HCT116 (cell line): Measurements from ENCODE around the gene RELCH. TPM values are rescaled to one million over a fixed set of nuclear protein-coding genes. Genes with fewer than 3 reads are reported as not detected.

Experiments
- ATAC-seq: fragments of 200-7000 bp; cut with Tn5 transposase; 2 replicates; pipeline ENCODE4 v1.9.1; 2020; ENCODE audit warnings: mild to moderate bottlenecking, moderate library complexity
- BruUV-seq: library from RNA; stranded (reverse); fragments of 400-500 nt; replicated peaks from 2 replicates; lab custom pipeline; 2021; lab: Mats Ljungman, UMichigan
- CTCF ChIA-PET: fragments of 300-600 bp; sonication (Branson Sonifier 250); formaldehyde crosslinking; loops from one replicate; lab custom pipeline; 2021; ENCODE audit warnings: antibody characterized with exemption; lab: Charles Lee
- POLR2A ChIA-PET: fragments of 300-600, 350-600 bp; sonication (Branson Sonifier 250); formaldehyde crosslinking; loops from one replicate; lab custom pipeline; 2021; ENCODE audit warnings: antibody characterized with exemption; lab: Charles Lee
- RAD21 ChIA-PET, 2 experiments: fragments of 300-600 bp; sonication (Branson Sonifier 250); formaldehyde crosslinking; loops; one replicate each; lab custom pipeline; 2023; ENCODE audit warnings: low total read pairs in 2 of 2; ENCODE audit not compliant: uncharacterized antibody in 2 of 2, unreplicated experiment in 2 of 2, low non-redundant PET in 1 of 2; lab: Charles Lee
- DNase-seq: peaks from one replicate; pipeline ENCODE4 v3.0.0-alpha.2; 2010; ENCODE audit warnings: low read depth, low spot score
- H2AFZ ChIP-seq: fragments of 200-600 bp; shearing (Covaris generic), sonication (generic); 2 replicates; pipeline ENCODE4 v1.6.1; 2017; ENCODE audit warnings: low read depth, mixed run types, mixed read lengths, antibody characterized with exemption, low read length; ENCODE audit not compliant: poor library complexity, severe bottlenecking
- H3K27ac ChIP-seq: 2 replicates; pipeline ENCODE4 v1.5.1; 2012; ENCODE audit warnings: low read depth, low read length
- H3K27me3 ChIP-seq: fragments of 200-600 bp; sonication (generic); 2 replicates; pipeline ENCODE4 v1.6.1; 2016; ENCODE audit warnings: mixed run types, low read length, mixed read lengths; ENCODE audit not compliant: insufficient read depth
- H3K36me3 ChIP-seq, 2 experiments: fragments of 200-500 bp in 1 of 2; fragments of 200-600 bp in 1 of 2; sonication (Bioruptor generic) in 1 of 2; sonication (generic) in 1 of 2; 2 replicates each; pipeline versions ENCODE4 v1.5.1 to v1.6.1; 2014 to 2016; ENCODE audit warnings: low read length in 2 of 2, inconsistent platforms in 1 of 2, mixed read lengths in 1 of 2, mixed run types in 1 of 2; ENCODE audit not compliant: insufficient read depth in 2 of 2, control insufficient read depth in 1 of 2
- H3K4me1 ChIP-seq, 2 experiments: fragments of 200-600 bp in 1 of 2; sonication (generic) in 1 of 2; 2 replicates each; pipeline versions ENCODE4 v1.5.1 to v1.6.1; 2012 to 2017; ENCODE audit warnings: low read length in 2 of 2, inconsistent platforms in 1 of 2, mild to moderate bottlenecking in 1 of 2, mixed read lengths in 1 of 2, mixed run types in 1 of 2, moderate library complexity in 1 of 2; ENCODE audit not compliant: insufficient read depth in 2 of 2, control insufficient read depth in 1 of 2
- H3K4me2 ChIP-seq: fragments of 200-600 bp; sonication (generic); 2 replicates; pipeline ENCODE4 v1.6.1; 2017; ENCODE audit warnings: mixed run types, low read length, mixed read lengths
- H3K4me3 ChIP-seq, 2 experiments: fragments of 200-600 bp in 1 of 2; sonication (generic) in 1 of 2; replicated peaks in 1 of 2; 2 replicates each; pipeline ENCODE4 v1.5.1; 2011 to 2016; ENCODE audit warnings: low read length in 2 of 2, control low read depth in 1 of 2, low read depth in 1 of 2, mild to moderate bottlenecking in 1 of 2, mixed read lengths in 1 of 2, mixed run types in 1 of 2
- H3K79me2 ChIP-seq: fragments of 200-600 bp; sonication (generic); 2 replicates; pipeline ENCODE4 v1.6.1; 2017; ENCODE audit warnings: mild to moderate bottlenecking, mixed run types, low read length, moderate library complexity, mixed read lengths; ENCODE audit not compliant: insufficient read depth
- H3K9ac ChIP-seq: fragments of 200-600 bp; sonication (generic); 2 replicates; pipeline ENCODE4 v1.6.1; 2016; ENCODE audit warnings: low read length, mixed read lengths
- H3K9me2 ChIP-seq: fragments of 200-600 bp; sonication (generic), shearing (Covaris generic); 2 replicates; pipeline ENCODE4 v1.6.1; 2017; ENCODE audit warnings: mixed run types, mild to moderate bottlenecking, moderate library complexity; ENCODE audit not compliant: insufficient read depth
- H3K9me3 ChIP-seq, 2 experiments: fragments of 200-500 bp in 1 of 2; fragments of 200-600 bp in 1 of 2; sonication (Bioruptor generic) in 1 of 2; sonication (generic) in 1 of 2; 2 replicates each; pipeline ENCODE4 v1.6.1; 2014 to 2017; ENCODE audit warnings: low read length in 2 of 2, mixed read lengths in 2 of 2, inconsistent platforms in 1 of 2, low read depth in 1 of 2, mild to moderate bottlenecking in 1 of 2, mixed run types in 1 of 2, moderate library complexity in 1 of 2; ENCODE audit not compliant: control insufficient read depth in 1 of 2, insufficient read depth in 1 of 2
- H4K20me1 ChIP-seq: fragments of 200-600 bp; sonication (generic), shearing (Covaris generic); 2 replicates; pipeline ENCODE4 v1.6.1; 2017; ENCODE audit warnings: mixed run types, mild to moderate bottlenecking, moderate library complexity; ENCODE audit not compliant: insufficient read depth
- CEBPB ChIP-seq: IDR thresholded peaks from 2 replicates; pipeline ENCODE4 v1.6.1; 2012; ENCODE audit warnings: low read depth
- EGR1 ChIP-seq: IDR thresholded peaks from 2 replicates; pipeline ENCODE4 v1.6.1; 2012; ENCODE audit warnings: low read depth
- ELF1 ChIP-seq: IDR thresholded peaks from 2 replicates; pipeline ENCODE4 v1.6.1; 2012; ENCODE audit warnings: low read depth, borderline replicate concordance
- EZH2phosphoT487 ChIP-seq: fragments of 200-600 bp; IDR thresholded peaks from 2 replicates; pipeline ENCODE4 v1.6.1; 2018; ENCODE audit warnings: antibody characterized with exemption, borderline replicate concordance
- FOSL1 ChIP-seq: IDR thresholded peaks from 2 replicates; pipeline ENCODE4 v1.6.1; 2012; ENCODE audit warnings: low read depth
- POLR2AphosphoS5 ChIP-seq: IDR thresholded peaks from 2 replicates; pipeline ENCODE4 v1.6.1; 2011; ENCODE audit warnings: mild to moderate bottlenecking, low read depth, low read length, moderate library complexity
- SIN3A ChIP-seq: IDR thresholded peaks from 2 replicates; pipeline ENCODE4 v1.6.1; 2012; ENCODE audit warnings: low read depth
- SP1 ChIP-seq: IDR thresholded peaks from 2 replicates; pipeline ENCODE4 v1.6.1; 2012; ENCODE audit warnings: low read depth
- YY1 ChIP-seq: IDR thresholded peaks from 2 replicates; pipeline ENCODE4 v1.6.1; 2011; ENCODE audit warnings: low read length, low read depth, moderate library complexity, mild to moderate bottlenecking; ENCODE audit not compliant: insufficient replicate concordance; ENCODE audit errors: extremely low read depth
- ZFX ChIP-seq: fragments of 450-650 bp; IDR thresholded peaks from 2 replicates; pipeline ENCODE4 v1.6.1; 2017
- ZNF274 ChIP-seq: fragments of 200-500 bp; sonication (Bioruptor generic); IDR thresholded peaks from 2 replicates; pipeline ENCODE4 v1.6.1; 2014; ENCODE audit warnings: mild to moderate bottlenecking, low read depth, low read length, inconsistent platforms
- intact Hi-C: fragments of 100-400 bp; cut with micrococcal nuclease; formaldehyde crosslinking; loops from 2 replicates; pipeline ENCODE4 v1.10.0; 2022
- total RNA-seq: library from RNA; stranded (reverse); gene quantifications from one replicate; pipeline ENCODE4 v1.2.1, GENCODE V29; 2021; ENCODE audit not compliant: unreplicated experiment
- TF ChIP-seq, protein P1 (sequence below): IDR thresholded peaks from 2 replicates; pipeline ENCODE4 v1.6.1; 2011; ENCODE audit warnings: mild to moderate bottlenecking, low read length, moderate library complexity; ENCODE audit not compliant: insufficient replicate concordance; ENCODE audit errors: extremely low read depth
- TF ChIP-seq, protein P2 (sequence below), 3 experiments: fragments of 200-600 bp in 1 of 3; sonication (generic) in 1 of 3; IDR thresholded peaks in 2 of 3; conservative IDR thresholded peaks in 1 of 3; 2 replicates each; pipeline ENCODE4 v1.5.1; 2012 to 2017; ENCODE audit warnings: low read depth in 2 of 3, low read length in 2 of 3, antibody characterized with exemption in 1 of 3, borderline replicate concordance in 1 of 3, control low read depth in 1 of 3, mild to moderate bottlenecking in 1 of 3, mixed read lengths in 1 of 3, mixed run types in 1 of 3, moderate library complexity in 1 of 3; ENCODE audit not compliant: insufficient read depth in 1 of 3
- TF ChIP-seq, protein P3 (sequence below): IDR thresholded peaks from 2 replicates; pipeline ENCODE4 v1.6.1; 2012; ENCODE audit warnings: low read depth

The RELCH gene
- total RNA-seq, 1 experiment from 2014 or later, result 17.4 TPM

DNA sequence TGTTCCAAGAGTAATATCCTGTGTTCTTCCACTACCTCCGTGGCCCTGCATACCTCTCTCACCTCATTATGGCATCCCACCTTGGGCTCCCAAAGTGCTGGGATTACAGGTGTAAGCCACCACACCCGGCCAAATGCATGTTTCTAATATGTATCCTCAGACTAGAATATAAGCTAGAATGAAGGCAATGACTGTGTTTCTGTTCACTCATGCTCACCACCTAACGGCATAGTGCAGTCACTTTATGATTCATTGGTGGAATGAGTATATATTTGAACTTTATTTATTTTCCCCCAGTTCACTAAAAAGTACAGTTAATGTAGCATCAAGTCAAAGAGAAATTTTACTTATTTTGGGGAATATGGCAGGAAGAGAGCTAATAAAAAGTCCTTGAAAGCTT is 11.5 kb upstream of the RELCH start (continued):
- TF ChIP-seq, protein P1, sequence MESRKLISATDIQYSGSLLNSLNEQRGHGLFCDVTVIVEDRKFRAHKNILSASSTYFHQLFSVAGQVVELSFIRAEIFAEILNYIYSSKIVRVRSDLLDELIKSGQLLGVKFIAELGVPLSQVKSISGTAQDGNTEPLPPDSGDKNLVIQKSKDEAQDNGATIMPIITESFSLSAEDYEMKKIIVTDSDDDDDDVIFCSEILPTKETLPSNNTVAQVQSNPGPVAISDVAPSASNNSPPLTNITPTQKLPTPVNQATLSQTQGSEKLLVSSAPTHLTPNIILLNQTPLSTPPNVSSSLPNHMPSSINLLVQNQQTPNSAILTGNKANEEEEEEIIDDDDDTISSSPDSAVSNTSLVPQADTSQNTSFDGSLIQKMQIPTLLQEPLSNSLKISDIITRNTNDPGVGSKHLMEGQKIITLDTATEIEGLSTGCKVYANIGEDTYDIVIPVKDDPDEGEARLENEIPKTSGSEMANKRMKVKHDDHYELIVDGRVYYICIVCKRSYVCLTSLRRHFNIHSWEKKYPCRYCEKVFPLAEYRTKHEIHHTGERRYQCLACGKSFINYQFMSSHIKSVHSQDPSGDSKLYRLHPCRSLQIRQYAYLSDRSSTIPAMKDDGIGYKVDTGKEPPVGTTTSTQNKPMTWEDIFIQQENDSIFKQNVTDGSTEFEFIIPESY, result no peak
- no peak for TF ChIP-seq EGR1
- TF ChIP-seq POLR2AphosphoS5, result no peak
- TF ChIP-seq ZFX, result no peak

DNA sequence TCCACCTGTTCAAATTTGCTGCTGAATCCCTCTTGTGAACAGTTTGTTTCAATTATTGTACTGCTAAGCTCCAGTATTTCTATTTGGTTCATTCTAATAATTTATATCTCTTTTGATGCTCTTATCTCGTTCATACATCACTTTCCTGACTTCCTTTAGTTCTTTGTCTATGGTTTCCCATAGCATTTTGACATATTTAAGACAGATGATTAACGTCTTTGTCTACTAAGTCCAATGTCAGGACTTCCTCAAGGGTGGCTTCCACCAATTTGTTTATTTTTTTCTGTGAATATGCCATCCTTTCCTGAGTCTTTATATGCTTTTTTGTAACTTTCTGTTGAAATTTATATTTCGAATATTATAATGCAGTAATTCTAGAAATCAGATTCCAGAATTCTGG is 9.8 kb upstream of the RELCH start:
- H3K27me3 ChIP-seq, result no peaks in the 10 kb centered on the region
- no peaks in the 10 kb centered on the region for H3K9me3 ChIP-seq
- no peak overlapping the region for H2AFZ ChIP-seq
- ChIA-PET CTCF (no interaction called here), POLR2A (no interaction called here), RAD21 (no interaction called here)
- DNase-seq, result no peak
- intact Hi-C loops, result no loop called here
- no peak overlapping the region for H3K4me2 ChIP-seq
- no peaks in the 10 kb centered on the region for H4K20me1 ChIP-seq
- H3K4me3 ChIP-seq, result no peak overlapping the region
- no TSS peak for BruUV-seq
- TF ChIP-seq EZH2phosphoT487 (no peak), ELF1 (no peak), FOSL1 (no peak), POLR2AphosphoS5 (no peak), YY1 (no peak), ZFX (no peak), SIN3A (no peak), CEBPB (no peak), ZNF274 (no peak), SP1 (no peak)
- TF ChIP-seq, protein P2, sequence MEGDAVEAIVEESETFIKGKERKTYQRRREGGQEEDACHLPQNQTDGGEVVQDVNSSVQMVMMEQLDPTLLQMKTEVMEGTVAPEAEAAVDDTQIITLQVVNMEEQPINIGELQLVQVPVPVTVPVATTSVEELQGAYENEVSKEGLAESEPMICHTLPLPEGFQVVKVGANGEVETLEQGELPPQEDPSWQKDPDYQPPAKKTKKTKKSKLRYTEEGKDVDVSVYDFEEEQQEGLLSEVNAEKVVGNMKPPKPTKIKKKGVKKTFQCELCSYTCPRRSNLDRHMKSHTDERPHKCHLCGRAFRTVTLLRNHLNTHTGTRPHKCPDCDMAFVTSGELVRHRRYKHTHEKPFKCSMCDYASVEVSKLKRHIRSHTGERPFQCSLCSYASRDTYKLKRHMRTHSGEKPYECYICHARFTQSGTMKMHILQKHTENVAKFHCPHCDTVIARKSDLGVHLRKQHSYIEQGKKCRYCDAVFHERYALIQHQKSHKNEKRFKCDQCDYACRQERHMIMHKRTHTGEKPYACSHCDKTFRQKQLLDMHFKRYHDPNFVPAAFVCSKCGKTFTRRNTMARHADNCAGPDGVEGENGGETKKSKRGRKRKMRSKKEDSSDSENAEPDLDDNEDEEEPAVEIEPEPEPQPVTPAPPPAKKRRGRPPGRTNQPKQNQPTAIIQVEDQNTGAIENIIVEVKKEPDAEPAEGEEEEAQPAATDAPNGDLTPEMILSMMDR (IDR thresholded peaks at IDR 0.05 in 2 of 3, conservative IDR thresholded peaks at IDR 0.05 in 1 of 3; ENCODE audit: borderline replicate concordance in 1 of 3, insufficient read depth in 1 of 3, low read depth in 2 of 3, low read length in 2 of 3), result no peak
- TF ChIP-seq, protein P1, result no peak
- TF ChIP-seq, protein P3, sequence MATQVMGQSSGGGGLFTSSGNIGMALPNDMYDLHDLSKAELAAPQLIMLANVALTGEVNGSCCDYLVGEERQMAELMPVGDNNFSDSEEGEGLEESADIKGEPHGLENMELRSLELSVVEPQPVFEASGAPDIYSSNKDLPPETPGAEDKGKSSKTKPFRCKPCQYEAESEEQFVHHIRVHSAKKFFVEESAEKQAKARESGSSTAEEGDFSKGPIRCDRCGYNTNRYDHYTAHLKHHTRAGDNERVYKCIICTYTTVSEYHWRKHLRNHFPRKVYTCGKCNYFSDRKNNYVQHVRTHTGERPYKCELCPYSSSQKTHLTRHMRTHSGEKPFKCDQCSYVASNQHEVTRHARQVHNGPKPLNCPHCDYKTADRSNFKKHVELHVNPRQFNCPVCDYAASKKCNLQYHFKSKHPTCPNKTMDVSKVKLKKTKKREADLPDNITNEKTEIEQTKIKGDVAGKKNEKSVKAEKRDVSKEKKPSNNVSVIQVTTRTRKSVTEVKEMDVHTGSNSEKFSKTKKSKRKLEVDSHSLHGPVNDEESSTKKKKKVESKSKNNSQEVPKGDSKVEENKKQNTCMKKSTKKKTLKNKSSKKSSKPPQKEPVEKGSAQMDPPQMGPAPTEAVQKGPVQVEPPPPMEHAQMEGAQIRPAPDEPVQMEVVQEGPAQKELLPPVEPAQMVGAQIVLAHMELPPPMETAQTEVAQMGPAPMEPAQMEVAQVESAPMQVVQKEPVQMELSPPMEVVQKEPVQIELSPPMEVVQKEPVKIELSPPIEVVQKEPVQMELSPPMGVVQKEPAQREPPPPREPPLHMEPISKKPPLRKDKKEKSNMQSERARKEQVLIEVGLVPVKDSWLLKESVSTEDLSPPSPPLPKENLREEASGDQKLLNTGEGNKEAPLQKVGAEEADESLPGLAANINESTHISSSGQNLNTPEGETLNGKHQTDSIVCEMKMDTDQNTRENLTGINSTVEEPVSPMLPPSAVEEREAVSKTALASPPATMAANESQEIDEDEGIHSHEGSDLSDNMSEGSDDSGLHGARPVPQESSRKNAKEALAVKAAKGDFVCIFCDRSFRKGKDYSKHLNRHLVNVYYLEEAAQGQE, result no peak
- no peak overlapping the region for H3K9ac ChIP-seq
- H3K9me2 ChIP-seq, result no peaks in the 10 kb centered on the region
- ATAC-seq, result no peak
- no peaks in the 10 kb centered on the region for H3K36me3 ChIP-seq
- H3K79me2 ChIP-seq, result peaks cover 3% of the 10 kb centered on the region; the same call in 1 of the 2 replicates
- no peaks in the 10 kb centered on the region for H3K4me1 ChIP-seq
- H3K27ac ChIP-seq, result no peak overlapping the region
